ENCODE measurements around the gene TEF. TPM values are rescaled to one million over a fixed set of nuclear protein-coding genes. Genes with fewer than 3 reads are reported as not detected.
A peak's percentile ranks its signal among the peaks of the same experiment; 100 is the strongest.

The TEF gene
- total RNA-seq, 1 donor from 2014 or later: 14.5 TPM

GRCh38 chr22:41354979-41355378, 26.8 kb upstream of the TEF start:
- no peak for DNase-seq

- no peak for DNase-seq
These were observed 25.8 kb upstream of the TEF start for GRCh38 chr22:41355895-41356294.

GRCh38 chr22:41356430-41357028, 25.2 kb upstream of the TEF start:
- no peak for DNase-seq

- DNase-seq: no peak
These were observed 24.6 kb upstream of the TEF start for GRCh38 chr22:41357191-41357590.

GRCh38 chr22:41358927-41359326, 22.8 kb upstream of the TEF start:
- DNase-seq: no peak

GRCh38 chr22:41359376-41359775, 22.4 kb upstream of the TEF start:
- DNase-seq: no peak

- no peak for DNase-seq
These were observed 21.6 kb upstream of the TEF start for GRCh38 chr22:41360126-41360525.

- DNase-seq: no peak
These were observed 19.9 kb upstream of the TEF start for GRCh38 chr22:41361716-41362310.

GRCh38 chr22:41362615-41363014, 19.1 kb upstream of the TEF start:
- DNase-seq: no peak

GRCh38 chr22:41364233-41364632, 17.5 kb upstream of the TEF start:
- DNase-seq: no peak

- no peak for DNase-seq
These were observed 16.8 kb upstream of the TEF start for GRCh38 chr22:41364955-41365354.

- DNase-seq: no peak
These were observed 16.3 kb upstream of the TEF start for GRCh38 chr22:41365425-41365824.

GRCh38 chr22:41366323-41367029, 15.3 kb upstream of the TEF start:
- no peak for DNase-seq

- peak; percentile 98 for DNase-seq
These were observed 14.6 kb upstream of the TEF start for GRCh38 chr22:41367039-41367679.

- DNase-seq: peak; percentile 59
These were observed 13.8 kb upstream of the TEF start for GRCh38 chr22:41367680-41368542.

GRCh38 chr22:41368543-41369423, 13.0 kb upstream of the TEF start:
- DNase-seq: peak; percentile 93

- DNase-seq: peak; percentile 41
These were observed 12.4 kb upstream of the TEF start for GRCh38 chr22:41369424-41369745.

GRCh38 chr22:41369837-41370236, 11.9 kb upstream of the TEF start:
- no peak for DNase-seq

GRCh38 chr22:41377846-41378245, 3.9 kb upstream of the TEF start:
- DNase-seq: no peak

- DNase-seq: no peak
These were observed 781 bp upstream of the TEF start for GRCh38 chr22:41380993-41381328.

GRCh38 chr22:41382098-41382578, 396 bp downstream of the TEF start:
- no peak for DNase-seq

All from tongue (tissue), 2 donors.